ENCODE results near the gene PALD1. TPM values are rescaled to one million over a fixed set of nuclear protein-coding genes. Genes with fewer than 3 reads are reported as not detected.

Gene PALD1
- total RNA-seq, 2 donors from 2014 or later: 17.3 to 19.7 TPM

GRCh38 chr10:70444744-70445143 lies 33.8 kb upstream of the PALD1 start:
- no peak for DNase-seq
- Mint-ChIP-seq H3K27ac (peak overlapping the region; percentile 69), H3K9me3 (no peaks in the 10 kb centered on the region), H3K36me3 (ENCODE audit: low read depth) (no peaks in the 10 kb centered on the region), H3K4me3 (no peak overlapping the region), H3K27me3 (ENCODE audit: insufficient read depth) (peaks cover 6% of the 10 kb centered on the region), H3K4me1 (peaks cover 34% of the 10 kb centered on the region)
- TF ChIP-seq CTCF (conservative IDR thresholded peaks at IDR 0.05): no peak
- Histone ChIP-seq H3K36me3 (ENCODE audit: control insufficient read depth, insufficient read depth, low read length) (peaks cover under 1% of the 10 kb centered on the region), H3K4me3 (ENCODE audit: low read length) (no peak overlapping the region), H3K27ac (ENCODE audit: low read depth, low read length) (no peak overlapping the region), H3K9ac (ENCODE audit: extremely low read depth, low read length, poor library complexity, severe bottlenecking) (no peak overlapping the region), H3K4me1 (ENCODE audit: control insufficient read depth, insufficient read depth, low read length) (peaks cover 16% of the 10 kb centered on the region), H3K27me3 (ENCODE audit: control insufficient read depth, insufficient read depth, low read length, poor library complexity, severe bottlenecking) (no peaks in the 10 kb centered on the region), H3K9me3 (ENCODE audit: control insufficient read depth, low read length) (no peaks in the 10 kb centered on the region)
- 97 to 100% methylated on average over 2 to 4 of the region's 4 CpGs for WGBS, 2 experiments (ENCODE audit: insufficient coverage in 1 of 2, insufficient read length in 1 of 2)

GRCh38 chr10:70445718-70446657 lies 32.6 kb upstream of the PALD1 start:
- DNase-seq: peak; percentile 84
- Histone ChIP-seq H3K4me3 (ENCODE audit: low read length) (peak overlapping the region; percentile 50), H3K9me3 (ENCODE audit: control insufficient read depth, low read length) (no peaks in the 10 kb centered on the region), H3K27ac (ENCODE audit: low read depth, low read length) (no peak overlapping the region), H3K27me3 (ENCODE audit: control insufficient read depth, insufficient read depth, low read length, poor library complexity, severe bottlenecking) (no peaks in the 10 kb centered on the region), H3K9ac (ENCODE audit: extremely low read depth, low read length, poor library complexity, severe bottlenecking) (peak overlapping the region; percentile 59), H3K36me3 (ENCODE audit: control insufficient read depth, insufficient read depth, low read length) (no peaks in the 10 kb centered on the region), H3K4me1 (ENCODE audit: control insufficient read depth, insufficient read depth, low read length) (peaks cover 21% of the 10 kb centered on the region)
- TF ChIP-seq CTCF (conservative IDR thresholded peaks at IDR 0.05): no peak
- Mint-ChIP-seq H3K4me1 (peaks cover 35% of the 10 kb centered on the region), H3K27me3 (ENCODE audit: insufficient read depth) (peaks cover under 1% of the 10 kb centered on the region), H3K9me3 (no peaks in the 10 kb centered on the region), H3K27ac (peak overlapping the region; percentile 89), H3K36me3 (ENCODE audit: low read depth) (no peaks in the 10 kb centered on the region), H3K4me3 (no peak overlapping the region)
- WGBS, 2 experiments (ENCODE audit: insufficient coverage in 1 of 2, insufficient read length in 1 of 2): 52 to 55% methylated on average over 8 of the region's 8 CpGs

- H3K4me3 Mint-ChIP-seq: no peak overlapping the region
Observed at GRCh38 chr10:70448236-70448635, 30.3 kb upstream of the PALD1 start.

More at GRCh38 chr10:70448236-70448635, 30.3 kb upstream of the PALD1 start:
- no peak for DNase-seq
- Histone ChIP-seq H3K27ac (ENCODE audit: low read depth, low read length) (no peak overlapping the region), H3K4me3 (ENCODE audit: low read length) (no peak overlapping the region), H3K4me1 (ENCODE audit: control insufficient read depth, insufficient read depth, low read length) (peaks cover 21% of the 10 kb centered on the region), H3K9ac (ENCODE audit: extremely low read depth, low read length, poor library complexity, severe bottlenecking) (no peak overlapping the region), H3K27me3 (ENCODE audit: control insufficient read depth, insufficient read depth, low read length, poor library complexity, severe bottlenecking) (no peaks in the 10 kb centered on the region), H3K9me3 (ENCODE audit: control insufficient read depth, low read length) (no peaks in the 10 kb centered on the region), H3K36me3 (ENCODE audit: control insufficient read depth, insufficient read depth, low read length) (no peaks in the 10 kb centered on the region)
- no peak for TF ChIP-seq CTCF (conservative IDR thresholded peaks at IDR 0.05)
- H3K36me3 Mint-ChIP-seq (ENCODE audit: low read depth): no peaks in the 10 kb centered on the region
- H3K27me3 Mint-ChIP-seq (ENCODE audit: insufficient read depth): no peaks in the 10 kb centered on the region
- H3K9me3 Mint-ChIP-seq: no peaks in the 10 kb centered on the region
- 78 to 87% methylated on average over 1 to 2 of the region's 2 CpGs for WGBS, 2 experiments (ENCODE audit: insufficient coverage in 1 of 2, insufficient read length in 1 of 2)
- H3K4me1 Mint-ChIP-seq: peaks cover 25% of the 10 kb centered on the region
- no peak overlapping the region for H3K27ac Mint-ChIP-seq
